ENCODE results near the gene ARL6. TPM values are rescaled to one million over a fixed set of nuclear protein-coding genes. Genes with fewer than 3 reads are reported as not detected.

Gene ARL6
- total RNA-seq, 4 donors from 2014 or later: 4.5 to 13.2 (median 9.1) TPM

- DNase-seq (ENCODE audit: extremely low spot score): no peak
- H3K9me3 ChIP-seq: no peaks in the 10 kb centered on the region
- peak overlapping the region; percentile 66 to 95 (median 87) for H3K4me3 ChIP-seq
- intact Hi-C loops (cut with DNase I): loop anchor here (10.0 kb wide), 2 partner anchors 151 to 701 kb away; partner anchors contain the start of genes CLDND1 and RIOX2
- H3K27me3 ChIP-seq: no peaks in the 10 kb centered on the region
- peaks cover 31 to 51% (median 42%) of the 10 kb centered on the region in 4 donors for H3K4me1 ChIP-seq
- peak overlapping the region; percentile 81 to 95 (median 88) for H3K27ac ChIP-seq (replicated peaks in 1 of 4)
- H3K36me3 ChIP-seq: no peaks in the 10 kb centered on the region
- TF ChIP-seq POLR2AphosphoS5 (IDR thresholded peaks at IDR 0.05) (peak in 1 of 2 donors; percentile 9), CTCF (IDR thresholded peaks at IDR 0.05) (no peak), POLR2A (IDR thresholded peaks at IDR 0.05; ENCODE audit: low read depth) (no peak)
- 29% methylated on average over 17 of the region's 17 CpGs for WGBS
Measured at GRCh38 chr3:97823046-97824004, 58.8 kb downstream of the ARL6 start.

GRCh38 chr3:97825101-97825500 lies 60.5 kb downstream of the ARL6 start:
- 92% methylated on average over 1 of the region's 1 CpG for WGBS
- no peaks in the 10 kb centered on the region for H3K36me3 ChIP-seq
- H3K4me3 ChIP-seq: peak overlapping the region in 1 of 4 donors; percentile 0
- no peaks in the 10 kb centered on the region for H3K9me3 ChIP-seq
- no peak for DNase-seq (ENCODE audit: extremely low spot score)
- peaks cover 31 to 55% (median 45%) of the 10 kb centered on the region in 4 donors for H3K4me1 ChIP-seq
- intact Hi-C loops (cut with DNase I): loop anchor here (10.0 kb wide), 2 partner anchors 150 to 700 kb away; partner anchors contain the start of genes CLDND1 and RIOX2
- no peak for TF ChIP-seq EP300 (IDR thresholded peaks at IDR 0.05)
- no peak for TF ChIP-seq POLR2AphosphoS5 (IDR thresholded peaks at IDR 0.05)
- no peak for TF ChIP-seq CTCF (IDR thresholded peaks at IDR 0.05)
- TF ChIP-seq POLR2A (IDR thresholded peaks at IDR 0.05; ENCODE audit: low read depth): no peak
- no peaks in the 10 kb centered on the region for H3K27me3 ChIP-seq
- H3K27ac ChIP-seq (replicated peaks in 1 of 4): no peak overlapping the region

- H3K4me3 ChIP-seq: no peak overlapping the region
- no peak overlapping the region for H3K27ac ChIP-seq (replicated peaks in 1 of 4)
- no peaks in the 10 kb centered on the region for H3K36me3 ChIP-seq
- 52% methylated on average over 2 of the region's 2 CpGs for WGBS
- intact Hi-C loops (cut with DNase I): loop anchor here (10.0 kb wide), 2 partner anchors 147 to 697 kb away; partner anchors contain the start of genes CLDND1 and RIOX2
- no peaks in the 10 kb centered on the region for H3K9me3 ChIP-seq
- no peaks in the 10 kb centered on the region for H3K27me3 ChIP-seq
- H3K4me1 ChIP-seq: peaks cover 31 to 53% (median 40%) of the 10 kb centered on the region in 4 donors
- DNase-seq (ENCODE audit: extremely low spot score): no peak
- TF ChIP-seq EP300 (IDR thresholded peaks at IDR 0.05) (no peak), POLR2AphosphoS5 (IDR thresholded peaks at IDR 0.05) (no peak), POLR2A (IDR thresholded peaks at IDR 0.05; ENCODE audit: low read depth) (no peak), CTCF (IDR thresholded peaks at IDR 0.05) (no peak)
Measured at GRCh38 chr3:97827741-97828471, 63.3 kb downstream of the ARL6 start.

- H3K36me3 ChIP-seq: no peaks in the 10 kb centered on the region
- intact Hi-C loops (cut with DNase I): loop anchor here (10.0 kb wide), 2 partner anchors 146 to 696 kb away; partner anchors contain the start of genes CLDND1 and RIOX2
- TF ChIP-seq POLR2A (IDR thresholded peaks at IDR 0.05; ENCODE audit: low read depth) (no peak), EP300 (IDR thresholded peaks at IDR 0.05) (no peak), CTCF (IDR thresholded peaks at IDR 0.05) (no peak), POLR2AphosphoS5 (IDR thresholded peaks at IDR 0.05) (no peak)
- H3K4me3 ChIP-seq: no peak overlapping the region
- H3K4me1 ChIP-seq: peaks cover 25 to 45% (median 27%) of the 10 kb centered on the region in 4 donors
- no peaks in the 10 kb centered on the region for H3K27me3 ChIP-seq
- 93% methylated on average over 2 of the region's 2 CpGs for WGBS
- no peaks in the 10 kb centered on the region for H3K9me3 ChIP-seq
- DNase-seq (ENCODE audit: extremely low spot score): no peak
- H3K27ac ChIP-seq (replicated peaks in 1 of 4): no peak overlapping the region
Measured at GRCh38 chr3:97829198-97829597, 64.6 kb downstream of the ARL6 start.
